ENCODE measurements around the gene TTLL5. TPM values are rescaled to one million over a fixed set of nuclear protein-coding genes. Genes with fewer than 3 reads are reported as not detected.

TTLL5 gene
- total and polyA plus RNA-seq, 7 donors = 4.6 to 17.2 (median 9.1) TPM

DNA sequence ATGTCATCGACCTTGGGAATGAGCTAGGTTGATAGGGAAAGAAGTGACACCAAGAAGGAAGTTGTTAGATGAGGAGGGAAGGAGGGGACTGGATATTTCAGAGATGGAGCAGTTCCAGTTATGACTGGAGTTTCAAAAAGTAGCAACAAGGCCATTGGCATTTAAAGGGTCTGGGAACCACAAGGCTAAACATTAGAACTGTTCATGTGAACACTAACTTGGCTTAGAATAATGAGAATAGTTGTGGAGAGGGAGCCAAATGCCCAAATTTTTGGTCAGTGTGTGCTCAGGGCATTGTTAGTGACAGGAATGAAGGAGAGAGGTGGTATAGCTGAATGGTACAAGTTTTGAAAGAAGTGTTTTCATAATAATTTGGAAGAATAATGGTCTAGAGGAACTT is 341.3 kb downstream of the TTLL5 start:
- Histone ChIP-seq H3K4me1 (no peaks in the 10 kb centered on the region), H3K4me3 (no peak overlapping the region), H3K27me3 (ENCODE audit: insufficient read depth in 3 of 3, low read length in 2 of 3) (no peaks in the 10 kb centered on the region), H3K36me3 (ENCODE audit: insufficient read depth in 1 of 2, low read depth in 1 of 2) (peaks cover 2 to 83% of the 10 kb centered on the region in 2 donors), H3K9me3 (peaks cover 16% of the 10 kb centered on the region), H3K27ac (no peak overlapping the region)
- intact Hi-C loops (cut with DNase I) = no loop called here
- ATAC-seq = no peak
- no peak for DNase-seq
- TF ChIP-seq CTCF (IDR thresholded peaks at IDR 0.05) = no peak
- 91 to 100% (median 96%) methylated on average over 1 of the region's 1 CpG for WGBS, 3 donors

Other genes with a start within 250 kb of the TTLL5 start
- 10 to 100 TPM; 11.0 to 49.6 (median 30.8) TPM for gene JDP2, start 233.2 kb upstream of the TTLL5 start, total RNA-seq
- 10 to 100 TPM; 13.2 to 73.2 (median 49.9) TPM for gene JDP2, start 233.2 kb upstream of the TTLL5 start, polyA plus RNA-seq
- gene BATF, start 138.8 kb upstream of the TTLL5 start, total RNA-seq = under 1 TPM in 3 of 4 donors, not detected in 1; 0.58 to 0.77 (median 0.76) TPM
- gene BATF, start 138.8 kb upstream of the TTLL5 start, polyA plus RNA-seq = under 1 TPM; 0.29 to 0.86 (median 0.70) TPM
- gene FLVCR2, start 82.6 kb upstream of the TTLL5 start, total RNA-seq = 1 to 10 TPM in 3 of 4 donors, under 1 TPM in 1; 0.71 to 9.4 (median 5.7) TPM
- 1 to 10 TPM; 2.5 to 9.8 (median 4.2) TPM for gene FLVCR2, start 82.6 kb upstream of the TTLL5 start, polyA plus RNA-seq
- gene ERG28, start 370 bp upstream of the TTLL5 start, total RNA-seq = 1 to 10 TPM; 3.6 to 6.1 (median 4.8) TPM
- gene ERG28, start 370 bp upstream of the TTLL5 start, polyA plus RNA-seq = 1 to 10 TPM; 4.9 to 6.4 (median 5.6) TPM